Keratinocyte (primary cell): ENCODE data around the gene TAOK3. TPM values are rescaled to one million over a fixed set of nuclear protein-coding genes. Genes with fewer than 3 reads are reported as not detected.

Experiments used
- DNase-seq: peaks from one replicate; pipeline ENCODE4 v3.0.0-alpha.2; 2011; ENCODE audit warnings: low read depth, missing footprints, low spot score
- FAIRE-seq: peaks from 2 replicates; lab custom pipeline; 2011; peaks lifted over from hg19 to GRCh38; lab: Jason Lieb, UNC
- H2AFZ ChIP-seq: 2 replicates; pipeline ENCODE4 v1.6.0; 2012; ENCODE audit warnings: low read length, control low read depth, inconsistent platforms; ENCODE audit not compliant: control insufficient read depth
- H3K27ac ChIP-seq: 2 replicates; pipeline ENCODE4 v1.5.1; 2011; ENCODE audit warnings: low read length; ENCODE audit not compliant: control insufficient read depth, insufficient read depth
- H3K27me3 ChIP-seq: 3 replicates; pipeline ENCODE4 v1.6.0; 2011; ENCODE audit warnings: low read length; ENCODE audit not compliant: control insufficient read depth, insufficient read depth; ENCODE audit errors: extremely low read depth
- H3K36me3 ChIP-seq, 2 experiments: 2 replicates in 1 of 2; 3 replicates in 1 of 2; pipeline ENCODE4 v1.5.1; 2011; ENCODE audit warnings: low read length in 2 of 2, mild to moderate bottlenecking in 1 of 2; ENCODE audit not compliant: control insufficient read depth in 2 of 2, insufficient read depth in 2 of 2; ENCODE audit errors: extremely low read depth in 1 of 2
- H3K4me1 ChIP-seq: 3 replicates; pipeline ENCODE4 v1.5.1; 2011; ENCODE audit warnings: low read length; ENCODE audit not compliant: control insufficient read depth, insufficient read depth; ENCODE audit errors: extremely low read depth
- H3K4me2 ChIP-seq: 3 replicates; pipeline ENCODE4 v1.6.0; 2011; ENCODE audit warnings: low read depth, low read length; ENCODE audit not compliant: control insufficient read depth, insufficient read depth; ENCODE audit errors: extremely low read depth
- H3K4me3 ChIP-seq, 3 experiments: fragments of 200-600 bp in 1 of 3; sonication (generic) in 1 of 3; 2 replicates in 2 of 3; 3 replicates in 1 of 3; pipeline ENCODE4 v1.5.1; 2011 to 2016; ENCODE audit warnings: low read length in 3 of 3, mild to moderate bottlenecking in 3 of 3, control low read depth in 2 of 3, inconsistent platforms in 1 of 3, low read depth in 1 of 3, mixed read lengths in 1 of 3, mixed run types in 1 of 3, moderate library complexity in 1 of 3; ENCODE audit not compliant: control insufficient read depth in 2 of 3, insufficient read depth in 2 of 3; ENCODE audit errors: extremely low read depth in 1 of 3
- H3K79me2 ChIP-seq: 2 replicates; pipeline ENCODE4 v1.6.0; 2012; ENCODE audit warnings: low read length; ENCODE audit not compliant: control insufficient read depth, insufficient read depth
- H3K9ac ChIP-seq: 3 replicates; pipeline ENCODE4 v1.6.0; 2011; ENCODE audit warnings: low read length; ENCODE audit not compliant: control insufficient read depth, insufficient read depth; ENCODE audit errors: extremely low read depth
- H3K9me1 ChIP-seq: 3 replicates; pipeline ENCODE4 v1.6.0; 2011; ENCODE audit warnings: low read length; ENCODE audit not compliant: control insufficient read depth, insufficient read depth; ENCODE audit errors: extremely low read depth
- H3K9me3 ChIP-seq: 2 replicates; pipeline ENCODE4 v1.5.1; 2012; ENCODE audit warnings: low read depth, low read length; ENCODE audit not compliant: control insufficient read depth
- H4K20me1 ChIP-seq: 3 replicates; pipeline ENCODE4 v1.6.0; 2011; ENCODE audit warnings: low read length; ENCODE audit not compliant: control insufficient read depth, insufficient read depth; ENCODE audit errors: extremely low read depth
- EZH2 ChIP-seq: IDR thresholded peaks from one replicate; pipeline ENCODE4 v1.6.1; 2012; ENCODE audit warnings: inconsistent platforms, mild to moderate bottlenecking, low read length, moderate library complexity
- dilution Hi-C: fragments of 300-500 bp; cut with MboI; formaldehyde crosslinking; loops from one replicate; pipeline ENCODE4 v1.7.0; 2020; ENCODE audit warnings: low sequenced_read_pairs; ENCODE audit not compliant: extremely low pct_ligation_motif_present
- polyA plus RNA-seq, 5 experiments: library from polyadenylated mRNA; depleted of rRNA in 3 of 5; stranded (reverse) in 3 of 5; stranded (forward) in 1 of 5; unstranded in 1 of 5; fragments of >200 nt; gene quantifications; 1 replicate in 1 of 5; 2 replicates in 3 of 5; 3 replicates in 1 of 5; pipeline versions ENCODE4 v1.2.1 to v1.2.3, GENCODE V29; 2011 to 2012; ENCODE audit warnings: missing spikeins in 2 of 5, low read depth in 1 of 5, low replicate concordance in 1 of 5
- TF ChIP-seq, protein P1 (sequence below), 3 experiments: IDR thresholded peaks in 1 of 3; conservative IDR thresholded peaks in 1 of 3; optimal IDR thresholded peaks in 1 of 3; 2 replicates in 2 of 3; 3 replicates in 1 of 3; pipeline versions ENCODE3 to v1.5.1; 2011; ENCODE audit warnings: low read length in 3 of 3, mild to moderate bottlenecking in 3 of 3, moderate library complexity in 2 of 3, control low read depth in 1 of 3, inconsistent platforms in 1 of 3; ENCODE audit not compliant: insufficient read depth in 2 of 3; ENCODE audit errors: extremely low read depth in 1 of 3

The TAOK3 gene
- polyA plus RNA-seq, 1 donor (not counting 4 experiments of a cell fraction or from before 2014, with no cell fraction given), result 35.0 TPM

DNA sequence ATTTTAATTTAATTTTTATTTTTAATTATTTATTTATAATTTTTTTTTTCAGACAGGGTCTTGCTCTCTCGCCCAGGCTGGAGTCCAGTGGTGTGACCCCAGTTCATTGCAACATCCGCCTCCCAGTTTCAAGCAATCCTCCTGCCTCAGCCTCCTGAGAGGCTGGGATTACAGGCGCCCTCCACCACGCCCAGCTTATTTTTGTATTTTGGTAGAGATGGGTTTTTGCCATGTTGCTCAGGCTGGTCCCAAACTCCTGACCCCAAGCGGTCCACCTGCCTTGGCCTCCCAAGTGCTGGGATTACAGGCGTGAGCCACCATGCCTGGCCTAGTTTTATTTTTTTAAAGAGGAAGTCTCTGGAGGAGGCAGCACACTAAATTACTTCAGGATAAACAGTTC is 250.4 kb downstream of the TAOK3 start:
- Histone ChIP-seq H3K9ac (no peak overlapping the region), H3K79me2 (no peaks in the 10 kb centered on the region), H3K27me3 (no peaks in the 10 kb centered on the region), H2AFZ (no peak overlapping the region), H3K9me1 (no peaks in the 10 kb centered on the region), H3K27ac (no peak overlapping the region), H3K4me3 (no peak overlapping the region), H4K20me1 (no peaks in the 10 kb centered on the region), H3K36me3 (no peaks in the 10 kb centered on the region), H3K9me3 (no peaks in the 10 kb centered on the region), H3K4me2 (no peak overlapping the region), H3K4me1 (peaks cover 5% of the 10 kb centered on the region)
- dilution Hi-C loops, result no loop called here
- no peak for TF ChIP-seq EZH2
- FAIRE-seq (no peak), DNase-seq (no peak)

DNA sequence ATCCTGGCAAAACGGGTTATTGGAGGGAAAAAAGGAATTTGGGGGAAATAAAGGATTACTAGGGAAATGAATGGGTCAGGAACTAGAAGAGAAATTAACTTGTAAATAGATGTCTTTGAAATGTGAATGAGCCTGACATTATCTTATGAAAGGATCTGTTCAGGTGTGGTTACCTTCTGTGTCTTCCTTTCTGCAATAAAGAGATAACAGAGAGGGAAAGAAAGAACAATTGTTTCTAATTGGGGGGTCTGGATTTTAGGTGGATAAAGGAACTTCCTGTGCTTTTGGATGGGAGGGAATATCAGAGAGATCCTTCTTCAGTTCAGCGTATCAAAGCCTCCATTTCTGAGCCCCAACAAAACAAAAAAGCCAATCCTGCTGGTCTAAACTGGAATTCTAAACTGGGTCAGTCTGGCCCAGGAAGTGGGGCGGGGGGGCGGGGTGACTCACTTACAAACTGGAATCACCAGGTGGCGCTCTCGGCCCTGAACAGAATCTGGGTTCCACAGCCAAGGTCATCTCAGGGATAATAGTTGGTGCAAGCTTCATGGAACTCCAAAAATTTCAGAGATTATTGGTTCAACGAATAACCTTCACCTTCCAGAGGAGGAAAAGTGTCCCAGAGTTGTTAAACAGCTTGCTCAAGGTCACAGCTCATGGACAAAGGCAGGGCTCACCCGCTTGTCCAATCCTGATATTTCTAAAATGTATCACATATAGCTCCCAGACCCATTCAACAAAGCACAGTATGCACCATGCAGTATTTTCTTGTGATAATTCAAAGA is 251.9 kb downstream of the TAOK3 start:
- dilution Hi-C loops, result no loop called here
- Histone ChIP-seq H3K9ac (peak overlapping the region; percentile 9), H3K27ac (peak overlapping the region; percentile 59), H3K9me1 (no peaks in the 10 kb centered on the region), H3K27me3 (no peaks in the 10 kb centered on the region), H3K9me3 (no peaks in the 10 kb centered on the region), H2AFZ (peak overlapping the region; percentile 85), H3K36me3 (no peaks in the 10 kb centered on the region), H3K4me3 (no peak overlapping the region), H4K20me1 (no peaks in the 10 kb centered on the region), H3K4me2 (peak overlapping the region; percentile 67), H3K79me2 (no peaks in the 10 kb centered on the region), H3K4me1 (peaks cover 5% of the 10 kb centered on the region)
- DNase-seq (no peak), FAIRE-seq (no peak)
- TF ChIP-seq EZH2, result no peak
- TF ChIP-seq, protein P1, sequence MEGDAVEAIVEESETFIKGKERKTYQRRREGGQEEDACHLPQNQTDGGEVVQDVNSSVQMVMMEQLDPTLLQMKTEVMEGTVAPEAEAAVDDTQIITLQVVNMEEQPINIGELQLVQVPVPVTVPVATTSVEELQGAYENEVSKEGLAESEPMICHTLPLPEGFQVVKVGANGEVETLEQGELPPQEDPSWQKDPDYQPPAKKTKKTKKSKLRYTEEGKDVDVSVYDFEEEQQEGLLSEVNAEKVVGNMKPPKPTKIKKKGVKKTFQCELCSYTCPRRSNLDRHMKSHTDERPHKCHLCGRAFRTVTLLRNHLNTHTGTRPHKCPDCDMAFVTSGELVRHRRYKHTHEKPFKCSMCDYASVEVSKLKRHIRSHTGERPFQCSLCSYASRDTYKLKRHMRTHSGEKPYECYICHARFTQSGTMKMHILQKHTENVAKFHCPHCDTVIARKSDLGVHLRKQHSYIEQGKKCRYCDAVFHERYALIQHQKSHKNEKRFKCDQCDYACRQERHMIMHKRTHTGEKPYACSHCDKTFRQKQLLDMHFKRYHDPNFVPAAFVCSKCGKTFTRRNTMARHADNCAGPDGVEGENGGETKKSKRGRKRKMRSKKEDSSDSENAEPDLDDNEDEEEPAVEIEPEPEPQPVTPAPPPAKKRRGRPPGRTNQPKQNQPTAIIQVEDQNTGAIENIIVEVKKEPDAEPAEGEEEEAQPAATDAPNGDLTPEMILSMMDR (optimal IDR thresholded peaks at IDR 0.05 in 1 of 3, IDR thresholded peaks at IDR 0.05 in 1 of 3, conservative IDR thresholded peaks at IDR 0.05 in 1 of 3; ENCODE audit: extremely low read depth in 1 of 3, insufficient read depth in 2 of 3, low read length in 3 of 3), result peak; percentile 35 to 69 (median 67)
